Measurements from ENCODE around the gene NDC1.

NDC1 gene

GRCh38 chr1:53729456-53730223 lies 108.5 kb downstream of the NDC1 start:
- DNase-seq: no peak

GRCh38 chr1:53728702-53729455 lies 109.2 kb downstream of the NDC1 start:
- no peak for DNase-seq

GRCh38 chr1:53728196-53728595 lies 109.9 kb downstream of the NDC1 start:
- no peak for DNase-seq

GRCh38 chr1:53727461-53728092 lies 110.5 kb downstream of the NDC1 start:
- no peak for DNase-seq

- DNase-seq: no peak
Observed at GRCh38 chr1:53726009-53726600, 112.0 kb downstream of the NDC1 start.

- no peak for DNase-seq
Observed at GRCh38 chr1:53725238-53725689, 112.8 kb downstream of the NDC1 start.

- DNase-seq: no peak
Observed at GRCh38 chr1:53722025-53722424, 116.1 kb downstream of the NDC1 start.

GRCh38 chr1:53721088-53721487 lies 117.0 kb downstream of the NDC1 start:
- DNase-seq: no peak

GRCh38 chr1:53719469-53719868 lies 118.6 kb downstream of the NDC1 start:
- no peak for DNase-seq

GRCh38 chr1:53718443-53718842 lies 119.7 kb downstream of the NDC1 start:
- DNase-seq: no peak

GRCh38 chr1:53717025-53717804 lies 120.9 kb downstream of the NDC1 start:
- DNase-seq: no peak

GRCh38 chr1:53716150-53716549 lies 121.9 kb downstream of the NDC1 start:
- no peak for DNase-seq

- DNase-seq: no peak
Observed at GRCh38 chr1:53715478-53715877, 122.6 kb downstream of the NDC1 start.
